IMR-90 (cell line): ENCODE measurements around the gene GABPB2. TPM values are rescaled to one million over a fixed set of nuclear protein-coding genes. Genes with fewer than 3 reads are reported as not detected.
A peak's percentile ranks its signal among the peaks of the same experiment; 100 is the strongest.

Experiments used
- ATAC-seq: fragments of 200-7000 bp; cut with Tn5 transposase; 2 replicates; pipeline ENCODE4 v1.9.1; 2020; ENCODE audit warnings: low read depth, mild to moderate bottlenecking, moderate library complexity
- BruUV-seq: library from RNA; stranded (reverse); fragments of 400-500 nt; replicated peaks from 2 replicates; lab custom pipeline; 2021; lab: Mats Ljungman, UMichigan
- CTCF ChIA-PET: fragments of 300-600 bp; formaldehyde crosslinking; extraction: SDS; loops from one replicate; lab custom pipeline; 2021; ENCODE audit warnings: antibody characterized with exemption; lab: Yijun Ruan, JAX
- POLR2A ChIA-PET: fragments of 300-600 bp; sonication (Branson Sonifier 250); formaldehyde crosslinking; loops from one replicate; lab custom pipeline; 2022; ENCODE audit warnings: antibody characterized with exemption; ENCODE audit not compliant: unreplicated experiment; lab: Charles Lee
- DNase-seq: peaks from one replicate; pipeline ENCODE4 v3.0.0; 2013
- H2AFZ ChIP-seq: replicated peaks from 2 replicates; pipeline ENCODE3; 2013; ENCODE audit warnings: low read length, mild to moderate bottlenecking; ENCODE audit not compliant: poor library complexity
- H2AK5ac ChIP-seq: 2 replicates; pipeline ENCODE4 v1.6.1; 2013; ENCODE audit warnings: low read depth, low read length, inconsistent platforms
- H2AK9ac ChIP-seq: replicated peaks from 2 replicates; pipeline ENCODE3; 2013; ENCODE audit warnings: mild to moderate bottlenecking, low read depth, low read length, moderate library complexity; ENCODE audit not compliant: poor library complexity
- H2BK120ac ChIP-seq: 2 replicates; pipeline ENCODE4 v1.6.1; 2013; ENCODE audit warnings: low read depth, low read length, inconsistent platforms
- H2BK15ac ChIP-seq: 3 replicates; pipeline ENCODE4 v1.6.1; 2013; ENCODE audit warnings: low read depth, low read length, inconsistent platforms
- H2BK20ac ChIP-seq: 2 replicates; pipeline ENCODE4 v1.6.1; 2013; ENCODE audit warnings: low read depth, mild to moderate bottlenecking, inconsistent platforms, low read length, moderate library complexity
- H2BK5ac ChIP-seq: 2 replicates; pipeline ENCODE4 v1.6.1; 2013; ENCODE audit warnings: mild to moderate bottlenecking, low read depth, low read length, inconsistent platforms; ENCODE audit not compliant: poor library complexity, severe bottlenecking
- H3K14ac ChIP-seq: replicated peaks from 2 replicates; pipeline ENCODE4 v1.6.1; 2013; ENCODE audit warnings: low read depth, low read length, inconsistent platforms
- H3K18ac ChIP-seq: 2 replicates; pipeline ENCODE4 v1.6.1; 2013; ENCODE audit warnings: low read depth, low read length, control low read depth
- H3K23ac ChIP-seq: 2 replicates; pipeline ENCODE4 v1.6.1; 2013; ENCODE audit warnings: low read depth, low read length, inconsistent platforms
- H3K27ac ChIP-seq: 2 replicates; pipeline ENCODE4 v1.5.1; 2013; ENCODE audit warnings: mild to moderate bottlenecking, control low read depth, low read length; ENCODE audit not compliant: insufficient read depth
- H3K27me3 ChIP-seq: 2 replicates; pipeline ENCODE4 v1.6.1; 2013; ENCODE audit warnings: low read length; ENCODE audit not compliant: control insufficient read depth, insufficient read depth
- H3K36me3 ChIP-seq: 2 replicates; pipeline ENCODE4 v1.6.1; 2013; ENCODE audit warnings: low read length, mixed read lengths; ENCODE audit not compliant: control insufficient read depth, insufficient read depth
- H3K4ac ChIP-seq: 2 replicates; pipeline ENCODE4 v1.6.1; 2013; ENCODE audit warnings: low read depth, low read length, inconsistent platforms
- H3K4me1 ChIP-seq: 2 replicates; pipeline ENCODE4 v1.6.1; 2013; ENCODE audit warnings: low read length, mixed read lengths; ENCODE audit not compliant: control insufficient read depth, insufficient read depth
- H3K4me2 ChIP-seq: 2 replicates; pipeline ENCODE4 v1.6.1; 2013; ENCODE audit warnings: low read depth, mild to moderate bottlenecking, control low read depth, low read length, moderate library complexity
- H3K4me3 ChIP-seq: 2 replicates; pipeline ENCODE4 v1.5.1; 2013; ENCODE audit warnings: low read depth, mild to moderate bottlenecking, control low read depth, low read length, moderate library complexity; ENCODE audit not compliant: insufficient read depth
- H3K56ac ChIP-seq: 2 replicates; pipeline ENCODE4 v1.6.1; 2013; ENCODE audit warnings: low read length, inconsistent platforms; ENCODE audit not compliant: insufficient read depth; ENCODE audit errors: extremely low read depth
- H3K79me1 ChIP-seq, 2 experiments: 2 replicates each; pipeline ENCODE4 v1.6.1; 2013; ENCODE audit warnings: low read length in 2 of 2, inconsistent platforms in 1 of 2, low read depth in 1 of 2
- H3K9ac ChIP-seq: 2 replicates; pipeline ENCODE4 v1.6.1; 2013; ENCODE audit warnings: low read depth, low read length, control low read depth
- H3K9me1 ChIP-seq: 2 replicates; pipeline ENCODE4 v1.6.1; 2013; ENCODE audit warnings: low read length, inconsistent platforms; ENCODE audit not compliant: insufficient read depth
- H3K9me3 ChIP-seq: 2 replicates; pipeline ENCODE4 v1.6.1; 2013; ENCODE audit warnings: low read length; ENCODE audit not compliant: control insufficient read depth, insufficient read depth
- H4K20me1 ChIP-seq: 2 replicates; pipeline ENCODE4 v1.6.1; 2013; ENCODE audit warnings: low read length, inconsistent platforms; ENCODE audit not compliant: insufficient read depth
- H4K5ac ChIP-seq: 2 replicates; pipeline ENCODE4 v1.6.1; 2013; ENCODE audit warnings: mild to moderate bottlenecking, low read depth, low read length, control low read depth
- H4K8ac ChIP-seq, 2 experiments: 2 replicates each; pipeline ENCODE4 v1.6.1; 2013; ENCODE audit warnings: low read depth in 2 of 2, low read length in 2 of 2, control low read depth in 1 of 2, inconsistent platforms in 1 of 2
- H4K91ac ChIP-seq: 2 replicates; pipeline ENCODE4 v1.6.1; 2013; ENCODE audit warnings: low read depth, low read length, inconsistent platforms; ENCODE audit not compliant: insufficient read depth
- ELK1 ChIP-seq: fragments of 150-350 bp; IDR thresholded peaks from 2 replicates; pipeline ENCODE4 v1.6.1; 2016; ENCODE audit warnings: low read depth, mild to moderate bottlenecking, low read length, moderate library complexity, borderline replicate concordance
- MAFK ChIP-seq: IDR thresholded peaks from 2 replicates; pipeline ENCODE4 v1.6.1; 2012; ENCODE audit warnings: low read depth, low read length, improper control_type of control experiment
- NFE2L2 ChIP-seq: fragments of 150-350 bp; IDR thresholded peaks from 2 replicates; pipeline ENCODE4 v1.6.1; 2016; ENCODE audit warnings: low read depth, mild to moderate bottlenecking, low read length
- POLR2A ChIP-seq: IDR thresholded peaks from 2 replicates; pipeline ENCODE4 v1.6.1; 2012; ENCODE audit warnings: mild to moderate bottlenecking, low read depth, low read length
- SMC3 ChIP-seq: fragments of 150-350 bp; IDR thresholded peaks from 2 replicates; pipeline ENCODE4 v1.6.1; 2016; ENCODE audit warnings: low read depth, mild to moderate bottlenecking, antibody characterized with exemption, low read length, moderate library complexity
- WGBS, 2 experiments: methylation state at CpG; one replicate each; pipeline versions ENCODE4 v1.1.5 to v1.1.7; 2013; ENCODE audit warnings: missing lambda C conversion rate in 2 of 2; ENCODE audit not compliant: insufficient read length in 1 of 2; ENCODE audit errors: extremely low coverage in 2 of 2; 5-methylcytosine and 5-hydroxymethylcytosine counted together
- dilution Hi-C: fragments of 300-500 bp; cut with HindIII; formaldehyde crosslinking; loops from one replicate; pipeline ENCODE4 v1.14.3; 2018; ENCODE audit warnings: low sequenced_read_pairs; ENCODE audit not compliant: unreplicated experiment
- in situ Hi-C: fragments of 300-500 bp; cut with MboI; formaldehyde crosslinking; loops from 3 replicates; pipeline ENCODE4 v1.14.3; 2019; ENCODE audit warnings: low sequenced_read_pairs, inconsistent platforms, mixed read lengths
- intact Hi-C: fragments of 100-400 bp; cut with micrococcal nuclease; formaldehyde crosslinking; loops from 2 replicates; pipeline ENCODE4 v1.10.0; 2022
- polyA plus RNA-seq, 3 experiments: library from polyadenylated mRNA; depleted of rRNA; stranded (reverse); fragments of >200 nt; gene quantifications; 2 replicates each; pipeline ENCODE4 v1.2.3, GENCODE V29; 2012; ENCODE audit warnings: low replicate concordance in 1 of 3
- total RNA-seq: library from RNA; depleted of rRNA; stranded (reverse); fragments of >200 nt; gene quantifications from 2 replicates; pipeline ENCODE4 v1.2.3, GENCODE V29; 2012
- TF ChIP-seq, protein P1 (sequence below): fragments of 150-350 bp; IDR thresholded peaks from 2 replicates; pipeline ENCODE4 v1.6.1; 2017; ENCODE audit warnings: mild to moderate bottlenecking, antibody characterized with exemption, low read length, low read depth
- TF ChIP-seq, protein P2 (sequence below): conservative IDR thresholded peaks from 2 replicates; pipeline ENCODE4 v1.5.1; 2012; ENCODE audit warnings: mild to moderate bottlenecking, low read depth, low read length, improper control_type of control experiment

GABPB2 gene
- total and polyA plus RNA-seq, 2 of the 4 experiments (the other 2 are of a cell fraction), result 7.5 to 12.9 TPM

DNA sequence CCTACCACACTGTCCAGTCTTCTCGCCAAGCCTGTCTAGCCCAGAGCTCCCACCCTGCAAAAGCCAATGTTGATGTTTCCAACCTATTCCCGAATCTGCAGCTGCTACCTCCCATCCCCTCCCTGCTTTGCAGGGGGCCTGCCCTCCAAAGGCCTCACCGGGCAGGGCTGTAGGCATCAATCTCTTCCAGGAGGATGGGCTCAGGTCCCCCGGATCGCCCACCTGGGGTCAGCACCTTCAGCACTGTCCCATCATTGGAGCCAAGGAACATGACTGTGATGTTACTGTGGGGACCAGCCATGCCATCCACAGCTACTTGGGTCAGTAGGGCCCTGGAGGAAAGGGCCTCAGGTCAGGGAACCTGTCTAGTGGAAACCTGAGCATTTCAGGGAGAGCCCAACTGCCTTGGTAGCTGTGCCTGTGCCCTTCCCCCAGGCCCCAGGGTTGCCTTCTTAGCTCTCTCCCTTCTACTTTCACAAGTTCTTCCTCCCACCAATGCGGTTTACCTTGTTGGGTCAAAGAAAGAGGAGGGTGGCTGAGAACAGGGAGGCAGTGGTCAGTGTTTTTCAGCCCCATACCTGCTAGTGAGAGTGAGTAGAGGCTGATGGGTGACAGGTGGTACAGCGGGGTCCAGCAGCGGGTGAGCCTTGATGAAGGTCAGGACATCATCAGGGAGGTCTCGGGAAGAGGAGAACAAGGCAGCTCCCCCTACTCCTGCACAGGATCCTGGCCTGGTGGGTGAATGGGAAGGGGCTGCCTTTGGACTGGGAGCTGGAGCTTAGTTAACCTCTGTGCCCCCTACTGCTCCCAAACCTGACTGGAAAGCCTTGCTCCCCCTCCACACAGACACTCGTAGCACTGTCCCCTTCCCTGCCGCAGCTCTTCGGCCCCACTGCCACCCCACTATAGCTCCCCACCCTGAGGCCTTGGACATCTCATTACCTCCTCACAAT, 65.1 kb downstream of the GABPB2 start:
- Histone ChIP-seq H2BK120ac (no peak overlapping the region), H4K91ac (no peak overlapping the region), H2BK20ac (no peak overlapping the region), H3K27me3 (peaks cover 7% of the 10 kb centered on the region; the same call in 1 of the 2 replicates), H4K8ac (no peak overlapping the region), H3K9me3 (no peaks in the 10 kb centered on the region), H2AK5ac (no peak overlapping the region), H4K20me1 (no peaks in the 10 kb centered on the region), H3K18ac (no peak overlapping the region), H3K4me1 (no peaks in the 10 kb centered on the region), H3K56ac (no peak overlapping the region), H3K4ac (no peak overlapping the region), H3K4me2 (no peak overlapping the region), H3K9me1 (no peaks in the 10 kb centered on the region; the same call in 1 of the 2 replicates), H3K14ac (no peak overlapping the region), H2BK15ac (no peak overlapping the region), H2AK9ac (peak overlapping the region; percentile 58), H2BK5ac (no peak overlapping the region), H2AFZ (no peak overlapping the region), H3K23ac (no peak overlapping the region), H3K36me3 (peaks cover 11% of the 10 kb centered on the region; the same call in 1 of the 2 replicates), H3K9ac (no peak overlapping the region), H3K27ac (no peak overlapping the region), H4K5ac (no peak overlapping the region), H3K79me1 (no peaks in the 10 kb centered on the region), H3K4me3 (no peak overlapping the region)
- no TSS peak for BruUV-seq
- dilution Hi-C loops (no loop called here), in situ Hi-C loops (no loop called here), intact Hi-C loops (no loop called here)
- CTCF ChIA-PET, result interaction anchor here (0.8 kb wide), 1 partner anchor 13 kb away, joined by 3 read pairs; no protein-coding TSS in a partner anchor
- TF ChIP-seq, protein P1, sequence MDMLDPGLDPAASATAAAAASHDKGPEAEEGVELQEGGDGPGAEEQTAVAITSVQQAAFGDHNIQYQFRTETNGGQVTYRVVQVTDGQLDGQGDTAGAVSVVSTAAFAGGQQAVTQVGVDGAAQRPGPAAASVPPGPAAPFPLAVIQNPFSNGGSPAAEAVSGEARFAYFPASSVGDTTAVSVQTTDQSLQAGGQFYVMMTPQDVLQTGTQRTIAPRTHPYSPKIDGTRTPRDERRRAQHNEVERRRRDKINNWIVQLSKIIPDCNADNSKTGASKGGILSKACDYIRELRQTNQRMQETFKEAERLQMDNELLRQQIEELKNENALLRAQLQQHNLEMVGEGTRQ, result no peak
- TF ChIP-seq SMC3 (no peak), ELK1 (no peak), MAFK (no peak), POLR2A (no peak), NFE2L2 (no peak)
- TF ChIP-seq, protein P2, sequence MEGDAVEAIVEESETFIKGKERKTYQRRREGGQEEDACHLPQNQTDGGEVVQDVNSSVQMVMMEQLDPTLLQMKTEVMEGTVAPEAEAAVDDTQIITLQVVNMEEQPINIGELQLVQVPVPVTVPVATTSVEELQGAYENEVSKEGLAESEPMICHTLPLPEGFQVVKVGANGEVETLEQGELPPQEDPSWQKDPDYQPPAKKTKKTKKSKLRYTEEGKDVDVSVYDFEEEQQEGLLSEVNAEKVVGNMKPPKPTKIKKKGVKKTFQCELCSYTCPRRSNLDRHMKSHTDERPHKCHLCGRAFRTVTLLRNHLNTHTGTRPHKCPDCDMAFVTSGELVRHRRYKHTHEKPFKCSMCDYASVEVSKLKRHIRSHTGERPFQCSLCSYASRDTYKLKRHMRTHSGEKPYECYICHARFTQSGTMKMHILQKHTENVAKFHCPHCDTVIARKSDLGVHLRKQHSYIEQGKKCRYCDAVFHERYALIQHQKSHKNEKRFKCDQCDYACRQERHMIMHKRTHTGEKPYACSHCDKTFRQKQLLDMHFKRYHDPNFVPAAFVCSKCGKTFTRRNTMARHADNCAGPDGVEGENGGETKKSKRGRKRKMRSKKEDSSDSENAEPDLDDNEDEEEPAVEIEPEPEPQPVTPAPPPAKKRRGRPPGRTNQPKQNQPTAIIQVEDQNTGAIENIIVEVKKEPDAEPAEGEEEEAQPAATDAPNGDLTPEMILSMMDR, result no peak
- POLR2A ChIA-PET, result no interaction called here
- DNase-seq (no peak), ATAC-seq (no peak)
- 85% methylated on average over 4 of the region's 12 CpGs; no CpG with 5 or more reads in 1 of the 2 experiments for WGBS, 2 experiments
